HG02571 (cell line): ENCODE results near the gene KCNJ12.
"Not testable (repeated sequence)": the region's sequence is repeated elsewhere in the genome, so short reads cannot be mapped to it uniquely, and the experiment has no call there.

Experiments used
- ATAC-seq: cut with Tn5 transposase; IDR thresholded peaks from one replicate; pipeline ENCODE4 v1.9.1; 2021; ENCODE audit warnings: mild to moderate bottlenecking, moderate library complexity; ENCODE audit not compliant: unreplicated experiment

Gene KCNJ12

DNA sequence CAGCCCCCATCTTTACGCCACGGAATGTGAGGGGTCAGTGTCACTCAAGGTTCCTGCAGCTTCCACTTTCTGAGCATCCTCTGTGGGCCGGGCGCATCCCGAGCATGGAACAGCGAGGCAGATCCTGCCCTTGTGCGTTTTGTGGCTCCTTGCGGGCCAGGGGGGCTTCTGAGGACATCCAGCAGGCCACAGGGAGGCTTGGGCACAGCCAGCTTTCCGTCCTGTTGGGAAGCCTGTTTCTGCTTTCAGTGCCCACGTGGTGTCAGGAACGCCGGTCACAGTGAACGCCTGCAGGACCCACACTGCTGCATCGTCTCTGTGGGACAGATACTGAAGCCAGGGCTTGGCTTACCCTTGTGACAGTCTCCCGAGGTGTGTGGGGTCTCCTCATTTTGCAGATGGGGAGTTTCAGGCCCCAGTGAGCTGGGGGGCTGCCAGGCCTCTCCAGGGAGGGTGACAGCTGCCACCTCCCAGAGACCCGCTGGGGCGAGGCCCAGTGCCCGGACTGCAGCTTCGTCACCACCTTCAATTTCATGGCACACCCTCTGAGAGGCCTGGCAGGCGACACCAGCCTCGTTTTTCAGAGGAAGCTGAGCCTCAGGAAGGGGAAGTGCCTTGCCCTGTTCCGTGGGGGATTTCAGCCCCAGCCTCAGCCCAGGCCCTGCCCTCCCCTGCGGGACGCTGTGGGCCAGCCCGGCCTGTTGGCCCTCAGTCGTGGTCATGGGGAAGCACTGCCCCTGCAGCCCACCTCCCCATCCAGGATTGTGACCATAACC, 29.0 kb downstream of the KCNJ12 start:
- ATAC-seq: not testable (repeated sequence)

DNA sequence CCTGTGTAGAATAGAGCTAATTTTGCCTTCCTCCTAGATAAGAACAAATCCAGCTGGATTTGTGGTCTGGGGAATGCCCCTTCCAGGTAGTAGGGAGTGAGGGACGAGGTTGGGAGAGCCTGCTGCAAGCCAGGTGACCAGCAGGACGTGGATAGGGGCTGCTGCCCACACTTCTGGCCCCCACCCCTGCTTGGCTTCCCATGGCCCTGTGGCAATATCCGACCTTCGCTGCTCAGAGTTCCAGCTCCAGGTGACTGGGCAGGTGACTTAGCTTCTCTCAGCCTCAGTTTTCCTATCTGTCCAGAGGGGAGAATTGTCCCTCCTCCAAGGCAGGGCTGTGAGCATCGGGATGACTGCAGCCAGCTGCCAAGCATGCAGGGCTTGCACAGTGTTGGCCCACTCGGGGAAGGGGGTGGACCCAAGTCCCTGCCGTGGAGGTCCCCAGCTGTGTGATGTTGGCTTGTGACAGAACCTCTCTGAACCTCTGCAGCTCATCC, 29.8 kb downstream of the KCNJ12 start:
- ATAC-seq: not testable (repeated sequence)

DNA sequence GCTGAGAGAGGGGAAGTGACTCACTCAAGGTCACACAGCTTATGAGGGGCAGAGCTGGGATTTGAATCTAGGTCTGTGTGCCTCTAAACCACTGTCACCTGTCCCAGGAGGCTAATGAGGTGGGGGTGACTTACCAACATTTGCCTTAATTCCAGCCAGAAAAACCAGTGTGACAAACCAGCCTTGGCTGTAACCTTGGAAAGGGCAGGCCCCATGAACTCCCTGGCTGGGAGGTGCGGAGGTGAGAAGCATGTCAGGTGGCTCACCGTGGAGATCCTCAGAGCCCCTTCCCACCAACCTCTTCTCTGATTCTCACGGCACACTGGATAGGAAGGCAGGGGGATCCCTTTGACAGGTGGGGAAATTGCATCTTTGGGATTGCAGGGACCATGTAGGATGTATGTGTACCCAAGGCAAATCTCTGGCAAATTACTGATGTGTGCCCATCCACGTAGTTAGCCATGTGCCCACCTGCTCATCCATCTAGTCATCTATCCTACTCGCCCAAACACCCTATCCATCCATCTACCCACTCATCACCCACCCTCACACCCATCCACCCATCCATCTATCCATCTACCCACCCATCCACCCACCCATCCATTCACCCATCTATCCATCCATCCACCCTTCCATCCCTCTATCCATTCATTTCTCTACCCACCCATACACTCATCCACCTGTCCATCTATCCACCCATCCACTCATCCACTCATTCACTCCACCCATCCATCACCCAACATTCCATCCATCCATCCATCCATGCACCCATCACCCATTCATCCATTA, 30.7 kb downstream of the KCNJ12 start:
- ATAC-seq: not testable (repeated sequence)

DNA sequence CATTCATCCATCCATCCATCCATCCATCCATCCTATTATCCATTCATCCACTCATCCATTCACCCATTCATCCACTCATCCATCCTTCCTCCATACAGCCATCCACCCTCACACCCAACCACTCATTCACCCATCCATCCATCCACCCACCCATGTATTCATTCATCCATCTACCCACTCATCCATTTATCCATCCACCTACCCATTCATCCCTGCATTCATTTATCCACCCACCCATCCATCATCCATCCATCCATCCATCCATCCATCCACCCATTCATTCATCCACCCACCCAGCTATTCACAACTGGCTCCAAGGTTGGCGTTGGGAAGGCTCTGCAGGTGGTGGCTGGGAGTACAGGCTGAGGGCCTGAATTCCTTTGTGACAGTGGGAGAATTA, 31.6 kb downstream of the KCNJ12 start:
- ATAC-seq: not testable (repeated sequence)

DNA sequence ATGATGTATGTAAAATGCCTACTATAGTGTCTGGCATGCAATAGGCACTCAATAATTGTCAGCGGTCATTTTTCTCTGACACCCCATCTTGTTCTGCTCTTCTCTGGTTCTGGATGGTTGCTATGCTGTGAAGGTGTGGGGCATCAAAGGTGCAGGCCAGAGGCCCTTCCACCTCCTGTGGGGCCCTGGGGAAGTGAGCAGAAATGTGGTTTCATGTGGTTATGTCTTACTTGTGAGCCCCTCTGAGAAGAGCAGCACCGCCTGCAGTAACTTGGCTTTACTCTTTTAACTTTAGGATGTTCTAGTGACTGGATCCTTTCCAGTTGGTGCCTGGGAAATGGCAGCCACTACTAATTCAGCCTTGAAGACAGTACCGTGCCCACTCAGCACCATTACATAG, 32.1 kb downstream of the KCNJ12 start:
- not testable (repeated sequence) for ATAC-seq

DNA sequence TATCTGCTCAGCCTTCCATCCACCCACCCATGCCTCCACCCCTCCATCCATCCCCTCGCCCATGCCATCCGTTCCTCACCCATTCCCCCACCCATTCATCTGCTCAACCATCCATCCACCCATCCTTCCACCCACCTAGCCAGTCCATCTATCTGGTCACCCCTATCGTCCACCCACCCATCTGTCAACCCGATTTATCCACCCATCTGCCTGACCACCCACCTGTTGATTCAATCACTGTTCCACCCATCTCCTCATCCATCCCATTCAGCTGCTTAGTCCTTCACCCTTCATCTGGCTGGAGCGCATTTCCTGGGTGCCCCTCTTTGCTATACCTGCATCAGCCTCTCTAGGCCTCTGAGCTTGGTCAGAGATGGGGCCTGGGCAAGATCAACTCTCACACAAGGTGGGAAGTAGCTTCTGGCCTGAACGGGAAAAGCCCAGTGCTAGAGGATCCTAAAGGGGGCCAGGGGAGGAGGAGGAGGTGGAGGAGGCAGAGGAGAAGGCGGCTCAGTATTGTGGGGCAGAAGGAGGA, 32.7 kb downstream of the KCNJ12 start:
- not testable (repeated sequence) for ATAC-seq

DNA sequence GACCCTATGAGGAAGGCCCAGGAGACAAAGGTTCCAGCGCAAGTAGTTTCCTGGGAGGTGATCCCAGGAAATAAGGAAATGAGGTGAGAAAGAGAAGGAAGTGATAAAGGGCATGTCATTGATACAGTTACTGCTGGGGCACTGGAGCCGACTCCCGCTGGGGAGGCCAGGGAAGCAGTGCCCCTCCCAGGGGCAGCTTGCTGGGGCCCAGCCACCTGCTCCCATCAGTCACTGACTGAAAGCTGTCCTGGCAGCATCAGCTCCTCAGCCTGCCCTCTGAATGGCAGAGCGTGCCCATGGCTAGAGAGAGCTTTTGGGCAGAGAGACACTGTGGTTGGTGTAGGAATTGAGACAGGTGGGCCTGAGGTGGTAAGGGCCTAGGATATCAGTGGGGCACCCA, 33.2 kb downstream of the KCNJ12 start:
- not testable (repeated sequence) for ATAC-seq

DNA sequence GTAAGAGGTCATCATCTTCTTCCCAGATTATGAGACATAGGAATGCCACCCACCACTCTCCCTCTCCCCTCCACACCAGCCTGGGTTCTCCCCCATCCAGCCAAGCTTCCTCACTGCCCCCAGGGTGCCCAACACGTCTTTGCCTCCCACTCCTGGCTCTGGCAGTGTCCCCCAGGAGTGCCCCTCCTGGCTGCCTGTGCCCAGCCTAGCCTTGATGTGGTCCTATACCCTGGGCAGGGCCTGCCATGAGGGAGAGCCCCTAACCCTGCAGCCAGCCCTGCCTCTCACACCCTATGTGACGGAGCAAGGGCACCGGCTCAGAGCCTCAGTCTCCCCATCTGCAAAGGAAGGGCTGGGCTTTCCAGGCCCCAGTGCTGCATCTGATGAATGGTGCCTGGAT, 33.8 kb downstream of the KCNJ12 start:
- not testable (repeated sequence) for ATAC-seq

DNA sequence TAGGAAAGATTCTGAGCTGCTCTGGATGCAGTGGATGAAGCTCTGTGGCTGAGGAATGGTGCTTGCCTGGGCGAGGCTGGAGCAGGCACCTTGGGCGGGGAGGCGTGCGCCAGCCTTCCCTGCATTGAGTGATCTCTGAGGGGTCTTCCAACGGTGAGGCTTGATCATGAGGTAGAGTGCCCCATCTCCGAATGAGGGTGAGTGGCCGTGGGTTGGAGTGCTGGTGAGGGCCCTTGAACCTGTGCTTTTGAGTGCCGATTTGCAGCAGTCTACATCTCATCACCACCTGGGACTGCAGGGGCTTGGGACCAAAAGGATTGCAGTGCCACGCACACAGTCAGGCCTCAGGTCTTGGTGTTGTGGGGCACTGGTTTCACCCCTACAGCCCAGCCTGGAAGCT, 34.2 kb downstream of the KCNJ12 start:
- ATAC-seq: not testable (repeated sequence)

DNA sequence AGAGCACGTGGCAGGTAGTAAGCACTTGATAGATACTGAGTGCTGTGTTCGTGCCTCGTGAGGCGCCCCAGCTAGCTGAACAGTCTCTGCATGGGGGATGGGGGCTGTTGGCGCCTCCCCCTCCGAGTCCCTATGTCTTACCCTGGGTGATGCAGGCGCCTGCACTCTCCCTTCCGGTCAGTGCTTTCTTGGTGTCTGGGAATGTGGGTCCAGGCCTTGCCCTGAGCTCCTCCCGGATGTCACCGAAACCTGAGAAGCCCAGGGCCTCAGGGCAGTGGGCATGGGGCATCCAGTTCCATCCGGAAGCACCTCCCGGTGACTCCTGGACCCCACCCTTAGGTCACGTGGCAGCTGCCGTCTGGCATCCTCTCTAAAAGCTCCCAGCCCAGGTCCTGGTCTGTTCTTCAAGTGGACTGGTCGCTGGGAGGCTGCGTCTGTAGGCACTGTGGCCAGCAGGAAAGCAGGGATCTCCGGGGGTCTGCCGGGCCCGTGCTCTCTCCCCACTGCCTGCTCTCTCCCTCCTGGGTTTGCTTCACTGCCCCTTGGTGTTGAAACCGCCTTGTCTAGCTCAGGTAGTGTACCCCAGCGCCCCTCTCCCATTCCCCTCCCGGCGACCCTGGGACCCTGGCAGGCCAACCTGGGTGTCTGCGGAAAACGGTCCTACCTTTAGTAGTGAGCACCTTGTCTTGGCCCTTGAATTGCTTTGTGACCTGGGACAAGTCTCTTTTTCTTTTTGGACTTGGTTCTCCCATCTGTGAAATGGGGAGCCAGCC, 34.9 kb downstream of the KCNJ12 start:
- ATAC-seq: not testable (repeated sequence)

DNA sequence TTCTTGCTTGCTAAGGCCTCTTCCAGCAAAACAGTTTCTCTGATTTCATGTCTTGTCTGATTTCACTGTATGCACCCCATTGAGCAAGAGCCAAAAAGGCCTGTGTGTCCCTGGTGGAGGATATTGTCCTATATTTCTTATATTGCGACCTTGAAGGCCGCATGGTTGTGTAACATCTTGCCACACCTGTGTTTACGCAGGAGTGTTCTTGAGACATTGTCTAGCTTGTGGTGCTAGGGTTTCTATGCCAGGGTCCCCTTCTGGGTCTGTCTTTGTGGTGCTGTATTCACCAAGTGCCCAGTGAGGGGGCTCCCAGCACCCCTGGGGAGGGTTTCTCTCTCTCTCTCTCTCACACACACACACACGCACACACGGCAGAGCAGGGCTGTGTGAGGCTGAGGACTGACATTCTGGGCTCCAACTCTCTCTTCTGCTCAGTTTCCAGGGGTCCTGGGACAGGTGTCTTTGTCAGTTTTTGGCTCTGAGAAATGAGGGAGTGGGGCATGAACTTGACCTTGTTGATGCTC, 35.6 kb downstream of the KCNJ12 start:
- not testable (repeated sequence) for ATAC-seq

DNA sequence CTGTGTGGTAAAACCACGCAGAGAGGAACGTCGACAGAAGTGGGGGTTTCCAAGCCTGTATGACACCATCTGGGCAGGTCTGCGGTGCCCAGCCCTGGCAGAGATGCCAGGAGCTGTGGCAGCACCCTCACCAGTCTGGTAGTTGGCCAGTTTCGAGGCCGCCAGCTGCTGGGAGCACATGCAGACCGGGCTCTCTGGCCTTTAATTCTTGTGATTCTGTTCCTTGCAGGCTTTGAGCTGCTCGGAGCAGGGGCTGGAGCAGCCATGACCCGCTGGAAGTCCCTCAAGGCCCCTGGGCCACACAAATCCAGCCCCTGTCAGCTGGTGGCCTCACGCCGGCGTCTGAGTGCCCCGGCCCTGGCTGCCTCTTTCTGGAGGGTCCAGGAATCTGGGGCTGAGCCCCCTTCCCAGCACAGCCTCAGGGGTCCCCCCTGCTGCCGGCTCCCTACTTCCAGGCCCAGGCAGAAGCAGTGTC, 36.1 kb downstream of the KCNJ12 start:
- not testable (repeated sequence) for ATAC-seq

DNA sequence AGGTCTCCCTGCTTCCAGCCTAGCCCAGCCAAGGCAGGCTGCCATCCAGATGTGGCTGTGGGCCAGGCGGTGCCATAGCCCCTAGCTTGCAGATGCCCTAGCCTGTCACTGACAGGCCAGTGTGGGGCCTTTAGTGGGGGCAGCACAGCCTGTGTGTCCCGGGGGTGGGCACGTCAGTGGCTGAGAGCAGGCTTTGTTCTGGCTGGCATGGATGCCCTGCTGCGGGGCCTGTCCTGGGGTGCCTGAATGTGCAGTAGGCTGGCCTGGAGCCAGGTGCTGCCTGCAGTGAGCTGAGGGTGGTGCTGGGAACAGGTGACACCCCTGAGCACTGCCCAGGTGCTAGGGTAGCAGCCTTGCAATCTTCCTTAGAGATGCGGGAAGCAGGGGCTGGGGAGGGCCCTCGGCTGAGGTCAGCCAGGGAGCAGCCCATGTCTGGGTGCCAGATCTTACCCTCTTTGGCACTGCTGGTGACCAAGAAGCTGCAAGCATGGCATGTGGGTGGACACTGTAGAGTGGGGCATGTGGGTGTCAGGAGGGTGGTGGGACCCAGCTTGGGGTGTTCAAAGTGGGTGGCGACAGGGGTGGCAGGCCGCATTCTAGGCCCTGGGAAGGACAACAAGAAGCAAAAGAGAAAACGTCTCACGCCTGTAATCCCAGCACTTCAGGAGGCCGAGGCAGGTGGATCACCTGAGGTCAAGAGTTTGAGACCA, 37.6 kb downstream of the KCNJ12 start:
- ATAC-seq: not testable (repeated sequence)

DNA sequence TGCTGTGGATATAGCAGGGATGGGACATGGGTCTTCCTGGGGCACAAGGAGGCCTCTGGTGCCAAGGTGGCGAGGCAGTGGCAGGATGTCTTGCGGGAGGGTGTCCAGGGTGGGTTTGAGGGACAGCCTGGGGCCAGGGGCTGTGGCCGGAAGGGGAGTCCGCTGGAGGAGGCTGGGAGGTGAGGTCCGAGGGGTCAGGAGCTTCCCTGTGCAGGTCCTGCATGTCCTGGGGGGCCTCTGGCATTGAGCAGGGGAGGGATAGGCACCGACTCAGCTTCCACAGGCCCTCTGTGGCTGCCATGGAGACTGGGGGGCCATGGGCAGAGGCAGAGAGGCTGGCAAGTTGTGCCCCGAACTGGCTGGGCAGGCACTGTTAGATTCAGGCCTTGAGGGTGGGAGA, 38.5 kb downstream of the KCNJ12 start:
- ATAC-seq: not testable (repeated sequence)

DNA sequence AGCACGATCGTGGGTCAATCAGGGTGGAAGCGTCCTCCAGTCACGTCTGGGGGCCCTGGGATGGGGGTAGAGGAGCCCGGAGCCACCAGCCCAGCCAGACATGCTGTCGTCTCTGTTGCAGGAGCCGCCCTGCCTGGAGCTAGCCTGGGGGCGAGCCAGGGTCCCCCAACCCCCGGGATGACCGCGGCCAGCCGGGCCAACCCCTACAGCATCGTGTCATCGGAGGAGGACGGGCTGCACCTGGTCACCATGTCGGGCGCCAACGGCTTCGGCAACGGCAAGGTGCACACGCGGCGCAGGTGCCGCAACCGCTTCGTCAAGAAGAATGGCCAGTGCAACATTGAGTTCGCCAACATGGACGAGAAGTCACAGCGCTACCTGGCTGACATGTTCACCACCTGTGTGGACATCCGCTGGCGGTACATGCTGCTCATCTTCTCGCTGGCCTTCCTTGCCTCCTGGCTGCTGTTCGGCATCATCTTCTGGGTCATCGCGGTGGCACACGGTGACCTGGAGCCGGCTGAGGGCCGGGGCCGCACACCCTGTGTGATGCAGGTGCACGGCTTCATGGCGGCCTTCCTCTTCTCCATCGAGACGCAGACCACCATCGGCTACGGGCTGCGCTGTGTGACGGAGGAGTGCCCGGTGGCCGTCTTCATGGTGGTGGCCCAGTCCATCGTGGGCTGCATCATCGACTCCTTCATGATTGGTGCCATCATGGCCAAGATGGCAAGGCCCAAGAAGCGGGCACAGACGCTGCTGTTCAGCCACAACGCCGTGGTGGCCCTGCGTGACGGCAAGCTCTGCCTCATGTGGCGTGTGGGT, 39.2 kb downstream of the KCNJ12 start:
- not testable (repeated sequence) for ATAC-seq

DNA sequence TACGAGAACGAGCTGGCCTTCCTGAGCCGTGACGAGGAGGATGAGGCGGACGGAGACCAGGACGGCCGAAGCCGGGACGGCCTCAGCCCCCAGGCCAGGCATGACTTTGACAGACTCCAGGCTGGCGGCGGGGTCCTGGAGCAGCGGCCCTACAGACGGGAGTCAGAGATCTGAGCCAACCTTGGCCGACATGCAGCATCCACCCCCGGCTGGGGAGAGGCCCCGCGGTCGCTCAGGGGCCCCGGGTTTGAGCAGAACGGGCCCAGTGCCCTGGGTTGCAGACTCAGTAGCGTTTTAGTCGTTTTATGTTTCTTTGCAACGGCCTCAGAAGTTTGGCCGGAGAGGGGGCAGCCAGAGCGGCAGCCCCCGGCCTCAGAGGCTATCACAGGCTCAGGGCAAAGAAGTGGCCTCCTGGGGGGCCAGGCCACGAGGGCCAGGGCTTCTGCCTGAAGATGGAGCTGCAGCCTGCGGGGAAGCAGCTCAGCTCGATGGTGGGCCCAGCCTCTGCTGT, 40.4 kb downstream of the KCNJ12 start:
- ATAC-seq: not testable (repeated sequence)

DNA sequence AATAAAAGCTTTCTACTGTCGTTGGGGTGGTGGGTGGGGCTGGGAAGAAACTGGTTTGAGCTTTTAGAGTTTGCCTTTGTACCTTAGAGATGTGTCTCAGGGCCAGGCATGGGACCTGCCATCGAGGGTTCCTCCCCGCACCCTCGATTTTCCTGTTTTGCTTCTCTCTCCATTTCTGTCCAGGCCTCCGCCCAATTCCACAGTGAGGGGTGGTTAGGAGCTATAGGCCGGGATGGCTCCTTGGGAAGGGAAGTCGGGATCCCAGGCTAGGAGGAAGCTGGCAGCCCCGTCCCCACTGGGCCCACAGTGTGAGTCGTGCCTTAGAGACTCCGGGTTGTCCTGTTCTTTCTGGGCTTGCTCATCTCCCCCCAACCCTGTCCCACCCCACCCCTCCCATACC, 41.2 kb downstream of the KCNJ12 start:
- ATAC-seq: not testable (repeated sequence)

DNA sequence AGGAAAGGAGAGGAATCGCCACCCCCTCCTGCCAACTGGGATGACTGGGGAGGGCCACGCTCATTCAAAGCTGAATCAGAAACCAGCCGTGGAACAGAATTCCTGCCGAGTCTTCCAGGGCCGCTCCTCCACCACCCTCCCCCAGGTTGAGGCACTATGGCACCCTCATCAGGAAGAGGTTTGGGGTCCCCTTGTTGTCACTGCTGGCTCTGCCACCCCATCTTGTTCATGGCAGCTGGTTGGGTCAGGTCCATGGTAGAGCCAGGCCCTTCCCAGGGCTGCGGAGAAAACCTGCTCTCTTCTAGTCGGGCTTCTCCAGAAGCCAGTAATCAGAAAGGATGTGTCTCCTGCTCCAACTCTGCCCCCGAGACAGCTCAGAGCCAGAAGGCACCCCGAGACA, 41.8 kb downstream of the KCNJ12 start:
- ATAC-seq: no peak
